Omental fat pad (tissue), 4 donors: ENCODE data around the gene FGF8. TPM values are rescaled to one million over a fixed set of nuclear protein-coding genes. Genes with fewer than 3 reads are reported as not detected.

Experiments
- ATAC-seq: fragments of 150-250 bp; one replicate; pipeline ENCODE4 v1.9.1; 2016; ENCODE audit warnings: mild to moderate bottlenecking, moderate library complexity; ENCODE audit not compliant: low FRiP score
- DNase-seq: peaks from one replicate; pipeline ENCODE4 v3.0.0-alpha.2; 2019; ENCODE audit warnings: low spot score
- total RNA-seq, 4 donors: library from RNA; depleted of rRNA; stranded (reverse); fragments of >200 nt; gene quantifications; one replicate each; pipeline ENCODE4 v1.1.0, GENCODE V29; 2016
- TF ChIP-seq, protein P1 (sequence below), 3 donors: fragments of 450-650 bp; IDR thresholded peaks; one replicate each; pipeline ENCODE4 v1.5.1; 2016 to 2017; ENCODE audit warnings: antibody characterized with exemption in 3 of 3, mild to moderate bottlenecking in 3 of 3, moderate library complexity in 2 of 3

Gene FGF8
- total RNA-seq, 4 donors from 2014 or later = 1.0 TPM; not detected in 3

DNA sequence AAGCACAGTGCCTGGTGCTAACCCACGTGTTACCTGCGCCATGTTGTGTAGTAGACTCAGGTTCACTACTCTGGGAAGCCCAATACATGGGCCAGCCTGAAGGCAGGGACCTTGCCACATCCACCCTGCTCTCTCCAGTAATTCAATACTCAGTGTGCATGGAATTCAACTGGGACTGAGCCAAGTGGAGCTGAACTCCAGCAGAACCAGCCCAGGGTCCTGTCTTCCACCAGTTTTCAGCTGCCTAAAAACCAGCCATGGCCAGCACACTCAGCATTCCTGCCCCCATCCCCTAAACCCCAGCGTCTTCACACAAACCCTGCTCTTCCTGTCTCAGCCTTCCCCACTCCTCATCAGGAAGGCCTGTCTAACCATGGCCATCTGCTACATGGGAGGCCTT is 15.4 kb downstream of the FGF8 start:
- no peak for DNase-seq
- ATAC-seq = no peak
- TF ChIP-seq, protein P1, sequence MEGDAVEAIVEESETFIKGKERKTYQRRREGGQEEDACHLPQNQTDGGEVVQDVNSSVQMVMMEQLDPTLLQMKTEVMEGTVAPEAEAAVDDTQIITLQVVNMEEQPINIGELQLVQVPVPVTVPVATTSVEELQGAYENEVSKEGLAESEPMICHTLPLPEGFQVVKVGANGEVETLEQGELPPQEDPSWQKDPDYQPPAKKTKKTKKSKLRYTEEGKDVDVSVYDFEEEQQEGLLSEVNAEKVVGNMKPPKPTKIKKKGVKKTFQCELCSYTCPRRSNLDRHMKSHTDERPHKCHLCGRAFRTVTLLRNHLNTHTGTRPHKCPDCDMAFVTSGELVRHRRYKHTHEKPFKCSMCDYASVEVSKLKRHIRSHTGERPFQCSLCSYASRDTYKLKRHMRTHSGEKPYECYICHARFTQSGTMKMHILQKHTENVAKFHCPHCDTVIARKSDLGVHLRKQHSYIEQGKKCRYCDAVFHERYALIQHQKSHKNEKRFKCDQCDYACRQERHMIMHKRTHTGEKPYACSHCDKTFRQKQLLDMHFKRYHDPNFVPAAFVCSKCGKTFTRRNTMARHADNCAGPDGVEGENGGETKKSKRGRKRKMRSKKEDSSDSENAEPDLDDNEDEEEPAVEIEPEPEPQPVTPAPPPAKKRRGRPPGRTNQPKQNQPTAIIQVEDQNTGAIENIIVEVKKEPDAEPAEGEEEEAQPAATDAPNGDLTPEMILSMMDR (IDR thresholded peaks at IDR 0.05) = no peak

DNA sequence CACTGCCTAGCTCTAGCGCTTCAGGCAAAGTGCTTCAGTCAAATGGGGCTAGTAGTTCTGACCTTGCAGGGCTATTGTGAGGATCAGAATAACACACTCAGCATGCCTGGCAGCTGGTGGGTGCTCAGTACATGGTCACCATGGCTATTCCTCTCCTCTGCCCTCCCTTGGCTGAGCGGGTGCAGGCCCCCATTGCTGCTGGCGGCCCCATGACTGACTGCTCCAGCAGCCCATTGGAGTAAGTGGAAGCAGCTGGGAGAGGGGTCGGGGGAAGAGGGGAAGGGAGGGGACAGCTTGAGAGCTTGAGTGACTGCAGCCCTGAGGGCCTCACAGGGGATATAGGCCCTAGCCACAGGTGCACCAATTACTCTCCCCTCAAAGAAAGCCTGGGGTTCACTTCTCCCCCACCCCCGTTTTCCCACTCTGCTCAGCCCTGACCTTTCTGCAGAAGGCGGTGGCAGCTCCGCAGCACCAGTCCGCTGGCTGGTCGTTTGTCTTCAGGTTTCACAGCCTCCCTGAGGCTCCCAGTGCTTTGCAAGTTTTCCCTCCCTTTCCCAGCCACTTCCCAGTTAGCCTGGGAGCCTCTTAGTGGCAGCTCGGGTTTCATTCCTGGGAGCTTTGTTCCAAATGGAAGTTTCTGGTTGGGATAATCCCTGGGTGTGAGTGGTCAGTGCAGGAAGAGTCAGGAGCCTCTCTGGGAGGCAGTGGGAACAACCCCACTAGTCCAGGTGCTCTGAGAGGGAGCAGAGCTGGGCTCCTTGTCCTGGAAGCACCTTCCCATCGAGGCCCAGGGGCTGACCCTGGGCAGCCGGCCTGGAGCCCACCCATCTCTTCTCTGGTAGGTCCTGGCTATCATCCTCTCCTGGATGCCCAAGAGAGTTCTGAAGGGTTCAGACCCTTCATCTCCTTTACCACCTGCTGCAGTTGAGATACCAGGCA is 16.3 kb downstream of the FGF8 start:
- ATAC-seq (no peak), DNase-seq (no peak)
- TF ChIP-seq, protein P1 (IDR thresholded peaks at IDR 0.05) = no peak

DNA sequence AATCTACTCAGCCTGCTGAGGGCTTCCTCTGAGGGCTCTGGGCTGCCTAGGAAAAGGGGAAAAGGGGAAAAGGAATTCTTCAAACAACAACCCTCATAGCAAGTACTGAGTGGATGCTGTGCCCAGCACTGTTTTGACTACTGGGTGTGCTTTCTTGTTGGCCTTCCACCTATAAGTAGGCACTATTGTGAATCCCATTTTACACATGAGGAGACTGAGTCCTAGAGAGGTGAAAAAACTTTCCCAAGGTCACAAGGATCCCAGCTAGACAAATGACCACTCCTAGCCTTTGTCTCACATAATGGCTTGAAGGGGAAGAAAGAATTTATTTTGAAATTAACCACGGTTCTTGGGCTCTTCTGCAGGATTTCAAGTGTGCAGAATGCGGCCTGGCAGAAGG is 17.1 kb downstream of the FGF8 start:
- DNase-seq (no peak), ATAC-seq (no peak)
- TF ChIP-seq, protein P1 (IDR thresholded peaks at IDR 0.05) = no peak

- TF ChIP-seq, protein P1 (IDR thresholded peaks at IDR 0.05) = no peak
- ATAC-seq (no peak), DNase-seq (no peak)
Measured at GRCh38 chr10:101752241-101752640, 23.7 kb downstream of the FGF8 start.

GRCh38 chr10:101749047-101750016 is 26.6 kb downstream of the FGF8 start:
- ATAC-seq (no peak), DNase-seq (no peak)
- TF ChIP-seq, protein P1 (IDR thresholded peaks at IDR 0.05) = no peak

GRCh38 chr10:101748496-101748895 is 27.4 kb downstream of the FGF8 start:
- ATAC-seq (no peak), DNase-seq (no peak)
- TF ChIP-seq, protein P1 (IDR thresholded peaks at IDR 0.05) = no peak
